ENCODE measurements around the gene FAM83G.

GRCh38 chr17:19016881-19017280, 12.3 kb upstream of the FAM83G start:
- TF ChIP-seq GLIS3 (CRISPR knock-in tag; IDR thresholded peaks at IDR 0.05) = no peak
- TF ChIP-seq PATZ1 (CRISPR knock-in tag; IDR thresholded peaks at IDR 0.05; ENCODE audit: borderline replicate concordance) = no peak

All from SK-N-SH treated with all-trans-retinoic acid at 6 μM for 48 hours (cell line).